GM12801 (cell line): ENCODE results near the gene ITGAD.

Source experiments
- CTCF ChIP-seq: IDR thresholded peaks from one replicate; pipeline ENCODE4 v1.5.1; 2011; ENCODE audit warnings: control low read depth; ENCODE audit not compliant: insufficient read length; ENCODE audit errors: extremely low read depth

ITGAD gene

GRCh38 chr16:31352376-31353115 lies 40.6 kb upstream of the ITGAD start:
- TF ChIP-seq CTCF: no peak

GRCh38 chr16:31354394-31355291 lies 38.5 kb upstream of the ITGAD start, which contains the start of gene ITGAX:
Gene ITGAX (plus strand): TSS chr16:31355176. CDS start chr16:31355255, 79 bp downstream.
- TF ChIP-seq CTCF: no peak

DNA sequence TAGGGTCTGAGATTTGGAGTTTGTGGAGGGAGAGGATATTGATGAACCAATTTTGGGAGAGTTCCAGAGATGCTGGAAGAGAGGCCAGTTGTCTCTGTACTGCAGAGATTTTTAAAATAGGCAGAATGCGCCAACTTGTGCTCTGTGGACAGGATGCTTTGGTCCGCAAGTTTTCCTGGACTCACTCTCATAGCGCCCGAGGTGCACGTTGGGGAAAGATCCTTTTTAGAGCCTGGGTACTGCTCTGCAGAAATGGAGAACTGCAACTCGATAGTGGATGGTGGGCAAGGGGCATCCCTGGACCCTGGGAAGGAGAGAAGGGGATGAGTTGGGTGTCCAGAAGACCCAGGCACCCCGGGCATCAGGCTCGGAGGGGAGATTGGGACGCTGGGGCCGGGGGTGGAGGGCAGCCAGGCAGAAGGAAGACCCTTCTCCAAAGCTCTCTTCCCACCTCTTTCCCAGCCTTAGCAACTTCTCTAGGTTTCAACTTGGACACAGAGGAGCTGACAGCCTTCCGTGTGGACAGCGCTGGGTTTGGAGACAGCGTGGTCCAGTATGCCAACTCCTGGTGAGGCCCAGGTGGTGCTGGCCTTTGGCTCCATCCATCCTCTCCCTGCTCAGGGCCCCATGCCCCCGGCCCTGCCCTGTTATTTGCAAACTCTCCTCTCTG lies 37.6 kb upstream of the ITGAD start:
- no peak for TF ChIP-seq CTCF

GRCh38 chr16:31356566-31357323 lies 36.4 kb upstream of the ITGAD start:
- TF ChIP-seq CTCF: no peak

DNA sequence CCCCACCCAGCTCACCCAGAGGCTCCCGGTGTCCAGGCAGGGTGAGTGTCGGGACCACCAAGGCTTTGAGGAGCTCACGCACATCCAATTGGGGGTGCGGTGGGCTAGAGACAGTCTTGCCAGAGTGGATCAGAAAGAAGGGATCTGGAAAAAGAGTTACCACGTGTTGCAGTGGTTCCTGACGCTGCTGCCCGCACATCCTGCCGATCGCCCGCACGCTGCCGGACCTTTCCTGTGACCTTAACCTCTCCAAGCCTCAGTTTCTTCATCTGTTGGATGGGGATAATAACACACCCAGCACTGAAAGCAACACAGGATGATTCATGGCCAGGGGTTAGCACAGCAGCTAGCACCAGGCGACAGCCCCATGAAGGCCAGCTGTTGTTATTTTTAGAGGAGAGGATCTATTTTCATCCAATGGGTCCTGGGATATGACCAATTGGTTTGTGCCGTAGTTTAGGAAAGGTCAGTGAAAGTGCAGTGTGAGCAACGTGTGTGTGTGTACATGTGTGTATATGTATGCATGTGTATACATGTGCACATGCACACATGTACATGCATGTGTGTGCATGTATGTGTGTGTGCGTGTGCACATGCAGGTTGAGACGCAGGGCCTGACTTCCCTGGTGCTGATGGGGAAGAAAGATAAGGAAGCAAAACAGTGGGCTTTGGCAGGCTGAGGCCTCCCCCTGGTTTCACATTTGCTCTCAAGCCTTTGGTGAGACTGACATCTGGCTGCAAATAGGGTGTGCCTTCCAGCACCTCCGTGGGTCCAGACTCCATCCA lies 35.6 kb upstream of the ITGAD start:
- TF ChIP-seq CTCF: no peak

DNA sequence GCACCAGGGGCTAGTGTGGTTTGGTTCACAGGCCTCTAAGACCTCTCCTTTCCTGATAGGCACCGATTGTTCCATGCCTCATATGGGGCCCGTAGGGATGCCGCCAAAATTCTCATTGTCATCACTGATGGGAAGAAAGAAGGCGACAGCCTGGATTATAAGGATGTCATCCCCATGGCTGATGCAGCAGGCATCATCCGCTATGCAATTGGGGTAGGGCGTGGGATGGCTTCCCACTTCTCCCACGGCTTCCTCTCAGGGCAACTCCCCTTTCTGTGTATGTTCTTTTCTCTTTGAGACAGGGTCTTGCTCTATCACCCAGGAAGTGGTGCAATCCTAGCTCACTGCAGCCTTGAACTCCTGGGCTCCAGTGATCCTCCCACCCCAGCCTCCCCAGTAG lies 32.9 kb upstream of the ITGAD start:
- TF ChIP-seq CTCF: no peak
